ENCODE measurements around the gene KIF16B. TPM values are rescaled to one million over a fixed set of nuclear protein-coding genes. Genes with fewer than 3 reads are reported as not detected.

Gene KIF16B
- total and polyA plus RNA-seq, 9 of the 15 experiments (the other 6 are each of a cell fraction or from before 2014, with no cell fraction given): 1.00 to 10.6 (median 8.5) TPM

- WGBS (ENCODE audit: insufficient coverage, low coverage, missing lambda C conversion rate): 94% methylated on average over 8 of the region's 8 CpGs
- CTCF ChIA-PET (ENCODE audit: low intra/inter-chr PET ratio): no interaction called here
- in situ Hi-C loops (cut with MboI): no loop called here
- Histone ChIP-seq H3K4me1 (replicated peaks in 1 of 2; ENCODE audit: control insufficient read depth in 2 of 2, insufficient read depth in 2 of 2, low read length in 2 of 2) (no peaks in the 10 kb centered on the region; a peak in 1 of 5 replicates), H3K4me2 (ENCODE audit: insufficient read depth, low read length) (no peak overlapping the region), H2AFZ (ENCODE audit: low read depth, low read length) (no peak overlapping the region), H3K9me3 (replicated peaks; ENCODE audit: control insufficient read depth, insufficient read depth, low read depth, low read length) (no peaks in the 10 kb centered on the region), H3K79me2 (ENCODE audit: control insufficient read depth, insufficient read depth, low read length) (no peaks in the 10 kb centered on the region), H3K27me3 (ENCODE audit: control insufficient read depth in 2 of 2, insufficient read depth in 2 of 2, low read length in 2 of 2) (no peaks in the 10 kb centered on the region), H3K9ac (ENCODE audit: insufficient read depth in 1 of 2, low read depth in 2 of 2, low read length in 2 of 2) (no peak overlapping the region), H3K36me3 (ENCODE audit: control insufficient read depth, insufficient read depth, low read length) (no peaks in the 10 kb centered on the region), H3K4me3 (no peak overlapping the region), H4K20me1 (replicated peaks; ENCODE audit: control insufficient read depth, insufficient read depth, low read length) (no peaks in the 10 kb centered on the region), H3K9me1 (ENCODE audit: control insufficient read depth, insufficient read depth, low read length) (no peaks in the 10 kb centered on the region), H3K27ac (ENCODE audit: extremely low read depth, low read depth, low read length) (no peak overlapping the region)
- FAIRE-seq (no peak), DNase-seq (ENCODE audit: extremely low read depth in 1 of 4, low spot score in 3 of 4) (no peak), ATAC-seq (no peak)
- intact Hi-C loops (cut with micrococcal nuclease): no loop called here
- BruUV-seq (replicated peaks): no TSS peak
- POLR2A ChIA-PET: no interaction called here
- no peak for TF ChIP-seq TAF9B (IDR thresholded peaks at IDR 0.05; ENCODE audit: partially characterized antibody)
- no peak for TF ChIP-seq ZNF561 (CRISPR knock-in tag; conservative IDR thresholded peaks at IDR 0.05)
- TF ChIP-seq ZNF764 (CRISPR knock-in tag; IDR thresholded peaks at IDR 0.05; ENCODE audit: low read depth): no peak
- TF ChIP-seq ZNF830 (CRISPR knock-in tag; IDR thresholded peaks at IDR 0.05): no peak
- no peak for TF ChIP-seq STAT6 (CRISPR knock-in tag; IDR thresholded peaks at IDR 0.05)
- TF ChIP-seq STAT5A (IDR thresholded peaks at IDR 0.05; ENCODE audit: borderline replicate concordance, low read length): no peak
- TF ChIP-seq, protein P1, sequence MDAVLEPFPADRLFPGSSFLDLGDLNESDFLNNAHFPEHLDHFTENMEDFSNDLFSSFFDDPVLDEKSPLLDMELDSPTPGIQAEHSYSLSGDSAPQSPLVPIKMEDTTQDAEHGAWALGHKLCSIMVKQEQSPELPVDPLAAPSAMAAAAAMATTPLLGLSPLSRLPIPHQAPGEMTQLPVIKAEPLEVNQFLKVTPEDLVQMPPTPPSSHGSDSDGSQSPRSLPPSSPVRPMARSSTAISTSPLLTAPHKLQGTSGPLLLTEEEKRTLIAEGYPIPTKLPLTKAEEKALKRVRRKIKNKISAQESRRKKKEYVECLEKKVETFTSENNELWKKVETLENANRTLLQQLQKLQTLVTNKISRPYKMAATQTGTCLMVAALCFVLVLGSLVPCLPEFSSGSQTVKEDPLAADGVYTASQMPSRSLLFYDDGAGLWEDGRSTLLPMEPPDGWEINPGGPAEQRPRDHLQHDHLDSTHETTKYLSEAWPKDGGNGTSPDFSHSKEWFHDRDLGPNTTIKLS (IDR thresholded peaks at IDR 0.05; ENCODE audit: borderline replicate concordance, low read depth): no peak
- TF ChIP-seq ZMIZ1 (IDR thresholded peaks at IDR 0.05; ENCODE audit: low read depth in 2 of 2, low read length in 2 of 2): no peak
- TF ChIP-seq FOXK1 (CRISPR knock-in tag; IDR thresholded peaks at IDR 0.05; ENCODE audit: borderline replicate concordance): no peak
- TF ChIP-seq ZEB2 (IDR thresholded peaks at IDR 0.05): no peak
- TF ChIP-seq PRDM10 (IDR thresholded peaks at IDR 0.05; ENCODE audit: partially characterized antibody): no peak
- no peak for TF ChIP-seq DIDO1 (tag; IDR thresholded peaks at IDR 0.05; ENCODE audit: low read depth)
Observed at GRCh38 chr20:16392346-16392745, 180.9 kb downstream of the KIF16B start.
